Neural progenitor cell (in vitro differentiated cells): ENCODE results near the gene RFX7. TPM values are rescaled to one million over a fixed set of nuclear protein-coding genes. Genes with fewer than 3 reads are reported as not detected.

Experiments used
- DNase-seq: peaks from one replicate; pipeline ENCODE4 v3.0.0-alpha.2; 2016; ENCODE audit warnings: low spot score
- H2AFZ ChIP-seq: fragments of 200-600 bp; sonication (generic); replicated peaks from 2 replicates; pipeline ENCODE4 v1.6.1; 2016; ENCODE audit warnings: antibody characterized with exemption
- H3F3A ChIP-seq: fragments of 200-600 bp; sonication (generic); 2 replicates; pipeline ENCODE4 v1.6.1; 2016; ENCODE audit warnings: antibody characterized with exemption, low read depth
- H3K27ac ChIP-seq: fragments of 200-600 bp; sonication (generic); 2 replicates; pipeline ENCODE4 v1.5.1; 2016; ENCODE audit warnings: mild to moderate bottlenecking
- H3K27me3 ChIP-seq: fragments of 200-600 bp; sonication (generic); 2 replicates; pipeline ENCODE4 v1.6.1; 2016; ENCODE audit warnings: mild to moderate bottlenecking, moderate library complexity
- H3K36me3 ChIP-seq: fragments of 200-600 bp; sonication (generic); 2 replicates; pipeline ENCODE4 v1.5.1; 2016
- H3K4me1 ChIP-seq: fragments of 200-600 bp; sonication (generic); 2 replicates; pipeline ENCODE4 v1.6.1; 2016; ENCODE audit warnings: mixed run types
- H3K4me2 ChIP-seq: fragments of 200-600 bp; sonication (generic); 2 replicates; pipeline ENCODE4 v1.6.1; 2016
- H3K4me3 ChIP-seq: fragments of 200-600 bp; sonication (generic); 2 replicates; pipeline ENCODE4 v1.5.1; 2016
- H3K79me2 ChIP-seq: fragments of 200-600 bp; sonication (generic); 2 replicates; pipeline ENCODE4 v1.6.1; 2016; ENCODE audit warnings: low read depth
- H3K9ac ChIP-seq: fragments of 200-600 bp; sonication (generic); 2 replicates; pipeline ENCODE4 v1.6.1; 2016
- H3K9me3 ChIP-seq: fragments of 200-600 bp; sonication (generic); 2 replicates; pipeline ENCODE4 v1.5.1; 2016; ENCODE audit warnings: low read depth
- H4K20me1 ChIP-seq: fragments of 200-600 bp; sonication (generic); 2 replicates; pipeline ENCODE4 v1.6.1; 2016; ENCODE audit warnings: low read depth
- H3K27ac Mint-ChIP-seq: 3 replicates; pipeline ENCODE4 v1.8.0; 2021; ENCODE audit warnings: mixed read lengths
- H3K27me3 Mint-ChIP-seq: 2 replicates; pipeline ENCODE4 v1.8.0; 2022; ENCODE audit warnings: low read depth, mild to moderate bottlenecking, inconsistent platforms, moderate library complexity, mixed read lengths; ENCODE audit not compliant: insufficient read depth
- H3K36me3 Mint-ChIP-seq: 3 replicates; pipeline ENCODE4 v1.8.0; 2021; ENCODE audit warnings: mixed read lengths
- H3K4me1 Mint-ChIP-seq: 3 replicates; pipeline ENCODE4 v1.8.0; 2021; ENCODE audit warnings: mixed read lengths
- H3K4me3 Mint-ChIP-seq: 3 replicates; pipeline ENCODE4 v1.8.0; 2021; ENCODE audit warnings: mild to moderate bottlenecking, moderate library complexity, mixed read lengths
- H3K9me3 Mint-ChIP-seq: 3 replicates; pipeline ENCODE4 v1.8.0; 2020; ENCODE audit warnings: mixed read lengths
- CTCF ChIP-seq: fragments of 200-600 bp; sonication (generic); IDR thresholded peaks from 2 replicates; pipeline ENCODE4 v1.5.1; 2017; ENCODE audit warnings: antibody characterized with exemption, mild to moderate bottlenecking
- EZH2 ChIP-seq: fragments of 200-600 bp; sonication (generic); IDR thresholded peaks from 2 replicates; pipeline ENCODE4 v1.6.1; 2017; ENCODE audit warnings: antibody characterized with exemption, mild to moderate bottlenecking, moderate library complexity
- EZH2phosphoT487 ChIP-seq: fragments of 200-600 bp; sonication (generic); IDR thresholded peaks from 2 replicates; pipeline ENCODE4 v1.6.1; 2017; ENCODE audit warnings: antibody characterized with exemption
- total RNA-seq: library from RNA; depleted of rRNA; stranded (reverse); fragments of >200 nt; gene quantifications from 2 replicates; pipeline ENCODE4 v1.2.3, GENCODE V29; 2015; ENCODE audit warnings: low replicate concordance

RFX7 gene
- total RNA-seq, 1 donor from 2014 or later = 24.1 TPM

GRCh38 chr15:56248311-56248992 lies 4.8 kb upstream of the RFX7 start:
- Histone ChIP-seq H3K79me2 (peaks cover 5% of the 10 kb centered on the region), H3K4me2 (no peak overlapping the region), H3K27me3 (no peaks in the 10 kb centered on the region), H3K36me3 (no peaks in the 10 kb centered on the region), H3F3A (peaks cover 21% of the 10 kb centered on the region), H3K27ac (no peak overlapping the region), H3K4me1 (peaks cover 23% of the 10 kb centered on the region), H2AFZ (no peak overlapping the region), H4K20me1 (no peaks in the 10 kb centered on the region), H3K9me3 (no peaks in the 10 kb centered on the region), H3K9ac (no peak overlapping the region), H3K4me3 (no peak overlapping the region)
- H3K9me3 Mint-ChIP-seq = no peaks in the 10 kb centered on the region
- H3K27ac Mint-ChIP-seq = no peak overlapping the region
- no peak overlapping the region for H3K4me3 Mint-ChIP-seq
- H3K36me3 Mint-ChIP-seq = no peaks in the 10 kb centered on the region
- no peak for TF ChIP-seq EZH2
- TF ChIP-seq EZH2phosphoT487 = no peak
- H3K27me3 Mint-ChIP-seq = peaks cover 5% of the 10 kb centered on the region
- DNase-seq = no peak
- peaks cover 28% of the 10 kb centered on the region for H3K4me1 Mint-ChIP-seq

- Histone ChIP-seq H3K79me2 (peaks cover 13% of the 10 kb centered on the region), H4K20me1 (peaks cover 3% of the 10 kb centered on the region), H2AFZ (no peak overlapping the region), H3F3A (peaks cover 31% of the 10 kb centered on the region), H3K4me3 (no peak overlapping the region), H3K4me2 (no peak overlapping the region), H3K27ac (no peak overlapping the region), H3K9me3 (no peaks in the 10 kb centered on the region), H3K4me1 (peaks cover 23% of the 10 kb centered on the region), H3K9ac (no peak overlapping the region), H3K27me3 (no peaks in the 10 kb centered on the region), H3K36me3 (no peaks in the 10 kb centered on the region)
- DNase-seq = no peak
- Mint-ChIP-seq H3K9me3 (no peaks in the 10 kb centered on the region), H3K4me1 (peaks cover 28% of the 10 kb centered on the region), H3K36me3 (no peaks in the 10 kb centered on the region), H3K4me3 (no peak overlapping the region), H3K27ac (no peak overlapping the region), H3K27me3 (peaks cover 8% of the 10 kb centered on the region)
- TF ChIP-seq EZH2phosphoT487 = no peak
- no peak for TF ChIP-seq EZH2
- TF ChIP-seq CTCF = no peak
Observed at GRCh38 chr15:56247266-56247665, 3.6 kb upstream of the RFX7 start.

GRCh38 chr15:56245871-56246814 lies 2.5 kb upstream of the RFX7 start:
- H3K4me3 ChIP-seq = no peak overlapping the region
- H3K9me3 ChIP-seq = no peaks in the 10 kb centered on the region
- no peak overlapping the region for H3K27ac ChIP-seq
- no peaks in the 10 kb centered on the region for H3K27me3 ChIP-seq
- H2AFZ ChIP-seq = peak overlapping the region; percentile 40
- peaks cover 8% of the 10 kb centered on the region for H3K27me3 Mint-ChIP-seq
- H3K36me3 ChIP-seq = no peaks in the 10 kb centered on the region
- H3K4me1 ChIP-seq = peaks cover 23% of the 10 kb centered on the region
- TF ChIP-seq CTCF = peak; percentile 100
- no peak for TF ChIP-seq EZH2phosphoT487
- H3K27ac Mint-ChIP-seq = peak overlapping the region; percentile 80
- DNase-seq = peak; percentile 93
- peaks cover 14% of the 10 kb centered on the region for H4K20me1 ChIP-seq
- peaks cover 25% of the 10 kb centered on the region for H3K79me2 ChIP-seq
- peaks cover 35% of the 10 kb centered on the region for H3F3A ChIP-seq
- peak overlapping the region; percentile 50 for H3K4me2 ChIP-seq
- no peak overlapping the region for H3K9ac ChIP-seq
- H3K4me3 Mint-ChIP-seq = peak overlapping the region; percentile 95
- H3K4me1 Mint-ChIP-seq = peaks cover 32% of the 10 kb centered on the region
- no peaks in the 10 kb centered on the region for H3K9me3 Mint-ChIP-seq
- no peaks in the 10 kb centered on the region for H3K36me3 Mint-ChIP-seq
